Measurements from ENCODE around the gene PDE6A.

GRCh38 chr5:149966946-149967345 is 22.4 kb upstream of the PDE6A start:
- no peak for TF ChIP-seq CTCF (IDR thresholded peaks at IDR 0.05)
- TF ChIP-seq POLR2A (IDR thresholded peaks at IDR 0.05), result no peak
- no peak for TF ChIP-seq EP300 (IDR thresholded peaks at IDR 0.05)

Data from ovary (tissue), 3 donors.